ENCODE results near the gene VPS16. TPM values are rescaled to one million over a fixed set of nuclear protein-coding genes. Genes with fewer than 3 reads are reported as not detected.

VPS16 gene
- total and polyA plus RNA-seq, 2 donors: 37.0 to 93.3 TPM

GRCh38 chr20:2849529-2849928, 9.0 kb downstream of the VPS16 start:
- H3K9me3 ChIP-seq (ENCODE audit: control insufficient read depth in 2 of 2, insufficient read depth in 1 of 2, low read length in 1 of 2): no peaks in the 10 kb centered on the region
- no peak for DNase-seq (ENCODE audit: low read depth in 6 of 9, low spot score in 9 of 9)
- 92% methylated on average over 4 of the region's 4 CpGs for WGBS

GRCh38 chr20:2851086-2851485, 10.5 kb downstream of the VPS16 start:
- no peak overlapping the region for H3K4me3 ChIP-seq (ENCODE audit: low read length in 2 of 2)
- WGBS: 96% methylated on average over 10 of the region's 10 CpGs
- no peak for DNase-seq (ENCODE audit: low read depth in 6 of 9, low spot score in 9 of 9)

More at GRCh38 chr20:2849529-2849928, 9.0 kb downstream of the VPS16 start:
- no peaks in the 10 kb centered on the region for H3K36me3 ChIP-seq (ENCODE audit: control insufficient read depth in 2 of 2, insufficient read depth in 2 of 2, low read length in 1 of 2)
- no peaks in the 10 kb centered on the region for H3K27me3 ChIP-seq (ENCODE audit: control insufficient read depth in 2 of 2, insufficient read depth in 1 of 2, low read length in 1 of 2)
- H3K27ac ChIP-seq (ENCODE audit: low read depth in 1 of 2, low read length in 1 of 2): no peak overlapping the region
- H3K4me3 ChIP-seq (ENCODE audit: low read length in 2 of 2): no peak overlapping the region
- H3K4me1 ChIP-seq (ENCODE audit: control insufficient read depth in 2 of 2, insufficient read depth in 2 of 2, low read length in 2 of 2): peaks cover 0 to 5% of the 10 kb centered on the region in 2 donors

GRCh38 chr20:2858591-2858990, 18.0 kb downstream of the VPS16 start:
- peaks cover 22 to 27% of the 10 kb centered on the region in 2 donors for H3K36me3 ChIP-seq (ENCODE audit: control insufficient read depth in 2 of 2, insufficient read depth in 2 of 2, low read length in 1 of 2)
- no peak overlapping the region for H3K27ac ChIP-seq (ENCODE audit: low read depth in 1 of 2, low read length in 1 of 2)
- H3K27me3 ChIP-seq (ENCODE audit: control insufficient read depth in 2 of 2, insufficient read depth in 1 of 2, low read length in 1 of 2): no peaks in the 10 kb centered on the region
- no peaks in the 10 kb centered on the region for H3K9me3 ChIP-seq (ENCODE audit: control insufficient read depth in 2 of 2, insufficient read depth in 1 of 2, low read length in 1 of 2)
- no peaks in the 10 kb centered on the region for H3K4me1 ChIP-seq (ENCODE audit: control insufficient read depth in 2 of 2, insufficient read depth in 2 of 2, low read length in 2 of 2)
- WGBS: 96% methylated on average over 2 of the region's 2 CpGs
- H3K4me3 ChIP-seq (ENCODE audit: low read length in 2 of 2): no peak overlapping the region
- no peak for DNase-seq (ENCODE audit: low read depth in 6 of 9, low spot score in 9 of 9)

More at GRCh38 chr20:2851086-2851485, 10.5 kb downstream of the VPS16 start:
- H3K27me3 ChIP-seq (ENCODE audit: control insufficient read depth in 2 of 2, insufficient read depth in 1 of 2, low read length in 1 of 2): no peaks in the 10 kb centered on the region
- H3K9me3 ChIP-seq (ENCODE audit: control insufficient read depth in 2 of 2, insufficient read depth in 1 of 2, low read length in 1 of 2): no peaks in the 10 kb centered on the region
- H3K27ac ChIP-seq (ENCODE audit: low read depth in 1 of 2, low read length in 1 of 2): no peak overlapping the region
- no peaks in the 10 kb centered on the region for H3K36me3 ChIP-seq (ENCODE audit: control insufficient read depth in 2 of 2, insufficient read depth in 2 of 2, low read length in 1 of 2)
- peaks cover 0 to 5% of the 10 kb centered on the region in 2 donors for H3K4me1 ChIP-seq (ENCODE audit: control insufficient read depth in 2 of 2, insufficient read depth in 2 of 2, low read length in 2 of 2)

GRCh38 chr20:2859330-2860121, 19.0 kb downstream of the VPS16 start:
- 94% methylated on average over 4 of the region's 4 CpGs for WGBS
- H3K4me1 ChIP-seq (ENCODE audit: control insufficient read depth in 2 of 2, insufficient read depth in 2 of 2, low read length in 2 of 2): no peaks in the 10 kb centered on the region
- peaks cover 27 to 33% of the 10 kb centered on the region in 2 donors for H3K36me3 ChIP-seq (ENCODE audit: control insufficient read depth in 2 of 2, insufficient read depth in 2 of 2, low read length in 1 of 2)
- no peaks in the 10 kb centered on the region for H3K9me3 ChIP-seq (ENCODE audit: control insufficient read depth in 2 of 2, insufficient read depth in 1 of 2, low read length in 1 of 2)
- DNase-seq (ENCODE audit: low read depth in 6 of 9, low spot score in 9 of 9): no peak
- H3K27ac ChIP-seq (ENCODE audit: low read depth in 1 of 2, low read length in 1 of 2): no peak overlapping the region
- no peak overlapping the region for H3K4me3 ChIP-seq (ENCODE audit: low read length in 2 of 2)
- H3K27me3 ChIP-seq (ENCODE audit: control insufficient read depth in 2 of 2, insufficient read depth in 1 of 2, low read length in 1 of 2): no peaks in the 10 kb centered on the region

GRCh38 chr20:2864626-2865025, 24.1 kb downstream of the VPS16 start:
- no peak for DNase-seq (ENCODE audit: low read depth in 6 of 9, low spot score in 9 of 9)
- peaks cover 29 to 52% of the 10 kb centered on the region in 2 donors for H3K36me3 ChIP-seq (ENCODE audit: control insufficient read depth in 2 of 2, insufficient read depth in 2 of 2, low read length in 1 of 2)
- no peaks in the 10 kb centered on the region for H3K27me3 ChIP-seq (ENCODE audit: control insufficient read depth in 2 of 2, insufficient read depth in 1 of 2, low read length in 1 of 2)
- H3K4me1 ChIP-seq (ENCODE audit: control insufficient read depth in 2 of 2, insufficient read depth in 2 of 2, low read length in 2 of 2): peaks cover 0 to 21% of the 10 kb centered on the region in 2 donors
- H3K27ac ChIP-seq (ENCODE audit: low read depth in 1 of 2, low read length in 1 of 2): no peak overlapping the region
- no peaks in the 10 kb centered on the region for H3K9me3 ChIP-seq (ENCODE audit: control insufficient read depth in 2 of 2, insufficient read depth in 1 of 2, low read length in 1 of 2)
- 99% methylated on average over 12 of the region's 12 CpGs for WGBS
- H3K4me3 ChIP-seq (ENCODE audit: low read length in 2 of 2): no peak overlapping the region

- no peaks in the 10 kb centered on the region for H3K27me3 ChIP-seq (ENCODE audit: control insufficient read depth in 2 of 2, insufficient read depth in 1 of 2, low read length in 1 of 2)
- 96% methylated on average over 10 of the region's 10 CpGs for WGBS
- DNase-seq (ENCODE audit: low read depth in 6 of 9, low spot score in 9 of 9): no peak
- H3K4me3 ChIP-seq (ENCODE audit: low read length in 2 of 2): no peak overlapping the region
- no peaks in the 10 kb centered on the region for H3K9me3 ChIP-seq (ENCODE audit: control insufficient read depth in 2 of 2, insufficient read depth in 1 of 2, low read length in 1 of 2)
- peaks cover 0 to 21% of the 10 kb centered on the region in 2 donors for H3K4me1 ChIP-seq (ENCODE audit: control insufficient read depth in 2 of 2, insufficient read depth in 2 of 2, low read length in 2 of 2)
- peaks cover 28 to 49% of the 10 kb centered on the region in 2 donors for H3K36me3 ChIP-seq (ENCODE audit: control insufficient read depth in 2 of 2, insufficient read depth in 2 of 2, low read length in 1 of 2)
- peak overlapping the region; percentile 0 to 26 for H3K27ac ChIP-seq (ENCODE audit: low read depth in 1 of 2, low read length in 1 of 2)
These were observed 24.6 kb downstream of the VPS16 start for GRCh38 chr20:2865101-2865500.

GRCh38 chr20:2865630-2866029, 25.1 kb downstream of the VPS16 start:
- H3K4me1 ChIP-seq (ENCODE audit: control insufficient read depth in 2 of 2, insufficient read depth in 2 of 2, low read length in 2 of 2): peaks cover 0 to 21% of the 10 kb centered on the region in 2 donors
- no peaks in the 10 kb centered on the region for H3K9me3 ChIP-seq (ENCODE audit: control insufficient read depth in 2 of 2, insufficient read depth in 1 of 2, low read length in 1 of 2)
- 85% methylated on average over 3 of the region's 3 CpGs for WGBS
- peaks cover 3 to 4% of the 10 kb centered on the region in 2 donors for H3K27me3 ChIP-seq (ENCODE audit: control insufficient read depth in 2 of 2, insufficient read depth in 1 of 2, low read length in 1 of 2)
- H3K36me3 ChIP-seq (ENCODE audit: control insufficient read depth in 2 of 2, insufficient read depth in 2 of 2, low read length in 1 of 2): peaks cover 25 to 44% of the 10 kb centered on the region in 2 donors
- DNase-seq (ENCODE audit: low read depth in 6 of 9, low spot score in 9 of 9): peak in 6 of 9 donors; percentile 29 to 72 (median 47)
- peak overlapping the region; percentile 0 to 26 for H3K27ac ChIP-seq (ENCODE audit: low read depth in 1 of 2, low read length in 1 of 2)
- no peak overlapping the region for H3K4me3 ChIP-seq (ENCODE audit: low read length in 2 of 2)

- DNase-seq (ENCODE audit: low read depth in 6 of 9, low spot score in 9 of 9): no peak
- H3K4me3 ChIP-seq (ENCODE audit: low read length in 2 of 2): no peak overlapping the region
- H3K9me3 ChIP-seq (ENCODE audit: control insufficient read depth in 2 of 2, insufficient read depth in 1 of 2, low read length in 1 of 2): no peaks in the 10 kb centered on the region
- peaks cover 19 to 38% of the 10 kb centered on the region in 2 donors for H3K36me3 ChIP-seq (ENCODE audit: control insufficient read depth in 2 of 2, insufficient read depth in 2 of 2, low read length in 1 of 2)
- 90% methylated on average over 11 of the region's 11 CpGs for WGBS
- peaks cover 0 to 21% of the 10 kb centered on the region in 2 donors for H3K4me1 ChIP-seq (ENCODE audit: control insufficient read depth in 2 of 2, insufficient read depth in 2 of 2, low read length in 2 of 2)
- H3K27ac ChIP-seq (ENCODE audit: low read depth in 1 of 2, low read length in 1 of 2): peak overlapping the region in 1 of 2 donors; percentile 46
- H3K27me3 ChIP-seq (ENCODE audit: control insufficient read depth in 2 of 2, insufficient read depth in 1 of 2, low read length in 1 of 2): peaks cover 6 to 9% of the 10 kb centered on the region in 2 donors
These were observed 25.7 kb downstream of the VPS16 start for GRCh38 chr20:2866236-2866635.

GRCh38 chr20:2867081-2867864, 26.7 kb downstream of the VPS16 start:
- Histone ChIP-seq H3K4me1 (ENCODE audit: control insufficient read depth in 2 of 2, insufficient read depth in 2 of 2, low read length in 2 of 2) (peaks cover 0 to 29% of the 10 kb centered on the region in 2 donors), H3K27me3 (ENCODE audit: control insufficient read depth in 2 of 2, insufficient read depth in 1 of 2, low read length in 1 of 2) (peaks cover 8 to 20% of the 10 kb centered on the region in 2 donors), H3K27ac (ENCODE audit: low read depth in 1 of 2, low read length in 1 of 2) (no peak overlapping the region), H3K36me3 (ENCODE audit: control insufficient read depth in 2 of 2, insufficient read depth in 2 of 2, low read length in 1 of 2) (peaks cover 11 to 32% of the 10 kb centered on the region in 2 donors), H3K4me3 (ENCODE audit: low read length in 2 of 2) (no peak overlapping the region), H3K9me3 (ENCODE audit: control insufficient read depth in 2 of 2, insufficient read depth in 1 of 2, low read length in 1 of 2) (no peaks in the 10 kb centered on the region)
- no peak for DNase-seq (ENCODE audit: low read depth in 6 of 9, low spot score in 9 of 9)
- 52% methylated on average over 12 of the region's 12 CpGs for WGBS
